ENCODE data around the gene MMP7.

Gene MMP7

GRCh38 chr11:102476069-102476468 is 54.5 kb downstream of the MMP7 start:
- Mint-ChIP-seq H3K36me3 (no peaks in the 10 kb centered on the region), H3K4me1 (peaks cover 31 to 69% of the 10 kb centered on the region in 2 donors), H3K27me3 (no peaks in the 10 kb centered on the region), H3K4me3 (no peak overlapping the region), H3K9me3 (no peaks in the 10 kb centered on the region), H3K27ac (no peak overlapping the region)
- ATAC-seq (replicated peaks) (no peak), DNase-seq (no peak)

GRCh38 chr11:102473543-102473942 is 57.0 kb downstream of the MMP7 start:
- peak overlapping the region; percentile 89 for H3K27ac Mint-ChIP-seq
- peaks cover 41 to 88% of the 10 kb centered on the region in 2 donors for H3K4me1 Mint-ChIP-seq

DNA sequence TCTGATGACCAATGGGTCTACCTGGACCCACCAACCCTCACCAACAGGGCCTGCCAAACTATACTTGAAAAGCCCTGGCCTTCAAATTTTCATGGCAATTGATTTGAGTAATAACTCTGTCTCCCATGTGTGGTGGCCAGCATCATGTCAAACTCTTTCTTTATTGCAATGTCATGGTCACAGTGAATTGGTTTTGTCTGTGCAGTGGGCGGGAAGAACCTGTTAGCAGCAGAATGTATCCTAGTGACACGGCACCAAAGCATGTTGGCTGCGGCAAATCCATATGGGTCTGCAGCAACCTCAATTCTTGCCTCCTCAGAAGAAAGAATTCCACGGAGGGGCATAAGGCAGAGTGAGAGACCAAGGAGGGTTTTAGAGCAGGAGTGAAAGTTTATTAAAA is 58.4 kb downstream of the MMP7 start:
- ATAC-seq (replicated peaks) = no peak
- DNase-seq = no peak
- H3K27me3 Mint-ChIP-seq = no peaks in the 10 kb centered on the region
- H3K4me3 Mint-ChIP-seq = no peak overlapping the region
- no peak overlapping the region for H3K27ac Mint-ChIP-seq
- no peaks in the 10 kb centered on the region for H3K9me3 Mint-ChIP-seq
- no peaks in the 10 kb centered on the region for H3K36me3 Mint-ChIP-seq
- peaks cover 49 to 88% of the 10 kb centered on the region in 2 donors for H3K4me1 Mint-ChIP-seq

More at GRCh38 chr11:102473543-102473942, 57.0 kb downstream of the MMP7 start:
- ATAC-seq (replicated peaks) (no peak), DNase-seq (no peak)
- H3K4me3 Mint-ChIP-seq = no peak overlapping the region
- H3K27me3 Mint-ChIP-seq = no peaks in the 10 kb centered on the region
- no peaks in the 10 kb centered on the region for H3K36me3 Mint-ChIP-seq
- no peaks in the 10 kb centered on the region for H3K9me3 Mint-ChIP-seq

GRCh38 chr11:102471474-102471873 is 59.1 kb downstream of the MMP7 start:
- no peaks in the 10 kb centered on the region for H3K27me3 Mint-ChIP-seq
- no peak overlapping the region for H3K4me3 Mint-ChIP-seq
- H3K4me1 Mint-ChIP-seq = peaks cover 43 to 88% of the 10 kb centered on the region in 2 donors
- DNase-seq (no peak), ATAC-seq (replicated peaks) (no peak)
- H3K36me3 Mint-ChIP-seq = no peaks in the 10 kb centered on the region
- H3K27ac Mint-ChIP-seq = no peak overlapping the region
- no peaks in the 10 kb centered on the region for H3K9me3 Mint-ChIP-seq
